Stomach (tissue), 9 donors: ENCODE data around the gene DES. TPM values are rescaled to one million over a fixed set of nuclear protein-coding genes. Genes with fewer than 3 reads are reported as not detected.

Experiments
- DNase-seq, 2 donors: peaks; one replicate each; pipeline versions ENCODE4 v3.0.0 to v3.0.0-alpha.2; 2013 to 2019
- H3K27ac ChIP-seq, 5 donors: fragments of 200-600 bp in 4 of 5; sonication (generic) in 4 of 5; one replicate each; pipeline ENCODE4 v1.5.1; 2013 to 2019; ENCODE audit warnings: mild to moderate bottlenecking in 1 of 5, moderate library complexity in 1 of 5
- H3K27me3 ChIP-seq, 3 donors: fragments of 200-600 bp; sonication (generic); one replicate each; pipeline ENCODE4 v1.5.1; 2017 to 2019; ENCODE audit warnings: mixed run types in 1 of 3
- H3K36me3 ChIP-seq, 4 donors: fragments of 200-600 bp; sonication (generic); 1 replicate in 3 of 4; 2 replicates in 1 of 4; pipeline ENCODE4 v1.5.1; 2016 to 2019
- H3K4me1 ChIP-seq, 4 donors: fragments of 200-600 bp; sonication (generic); one replicate each; pipeline ENCODE4 v1.5.1; 2016 to 2019
- H3K4me3 ChIP-seq, 4 donors: fragments of 200-600 bp; sonication (generic) in 3 of 4; one replicate each; pipeline ENCODE4 v1.5.1; 2016 to 2019; ENCODE audit warnings: mild to moderate bottlenecking in 1 of 4
- H3K9me3 ChIP-seq, 4 donors: fragments of 200-600 bp; sonication (generic); one replicate each; pipeline ENCODE4 v1.5.1; 2016 to 2019
- EP300 ChIP-seq: sonication (generic); formaldehyde crosslinking; IDR thresholded peaks from one replicate; pipeline ENCODE4 v1.6.1; 2017; ENCODE audit warnings: antibody characterized with exemption
- POLR2A ChIP-seq, 4 donors: fragments of 450-650 bp; IDR thresholded peaks; one replicate each; pipeline ENCODE4 v1.6.1; 2016; ENCODE audit warnings: antibody characterized with exemption in 4 of 4, control low read depth in 2 of 4, mild to moderate bottlenecking in 1 of 4, moderate library complexity in 1 of 4
- POLR2AphosphoS5 ChIP-seq, 3 donors: sonication (generic); formaldehyde crosslinking; IDR thresholded peaks; one replicate each; pipeline ENCODE4 v1.6.1; 2016; ENCODE audit warnings: antibody characterized with exemption in 3 of 3
- WGBS, 5 donors: extraction: QIAGEN DNeasy Blood & Tissue Kit in 3 of 5; methylation state at CpG; one replicate each; pipeline versions ENCODE4 v1.1.5 to v1.1.7; 2013 to 2018; 5-methylcytosine and 5-hydroxymethylcytosine counted together
- intact Hi-C: fragments of 100-400 bp; cut with DNase I; formaldehyde crosslinking; loops from one replicate; pipeline ENCODE4 v1.15.1; 2023; ENCODE audit warnings: low total_unique reads
- polyA plus RNA-seq, 3 donors: library from polyadenylated mRNA; stranded (reverse); fragments of 200-250 nt; gene quantifications; one replicate each; pipeline ENCODE4 v1.2.3, GENCODE V29; 2013
- total RNA-seq, 5 donors: library from RNA; depleted of rRNA; stranded (reverse); fragments of >200 nt; gene quantifications; one replicate each; pipeline versions ENCODE4 v1.1.0 to v1.2.3, GENCODE V29; 2014 to 2016
- TF ChIP-seq, protein P1 (sequence below), 7 experiments: fragments of 450-650 bp in 4 of 7; fragments of 200-600 bp in 3 of 7; sonication (generic) in 3 of 7; IDR thresholded peaks; one replicate each; pipeline ENCODE4 v1.5.1; 2016 to 2019; ENCODE audit warnings: antibody characterized with exemption in 7 of 7, control low read depth in 2 of 7, mild to moderate bottlenecking in 1 of 7
- donor health status: healthy with polysubstance abuse.
- donor health status: Bipolar disorder and iron deficiency.
- donor health status: healthy.

DES gene
- total and polyA plus RNA-seq, 8 donors = 122 to 5,539 (median 1,138) TPM

DNA sequence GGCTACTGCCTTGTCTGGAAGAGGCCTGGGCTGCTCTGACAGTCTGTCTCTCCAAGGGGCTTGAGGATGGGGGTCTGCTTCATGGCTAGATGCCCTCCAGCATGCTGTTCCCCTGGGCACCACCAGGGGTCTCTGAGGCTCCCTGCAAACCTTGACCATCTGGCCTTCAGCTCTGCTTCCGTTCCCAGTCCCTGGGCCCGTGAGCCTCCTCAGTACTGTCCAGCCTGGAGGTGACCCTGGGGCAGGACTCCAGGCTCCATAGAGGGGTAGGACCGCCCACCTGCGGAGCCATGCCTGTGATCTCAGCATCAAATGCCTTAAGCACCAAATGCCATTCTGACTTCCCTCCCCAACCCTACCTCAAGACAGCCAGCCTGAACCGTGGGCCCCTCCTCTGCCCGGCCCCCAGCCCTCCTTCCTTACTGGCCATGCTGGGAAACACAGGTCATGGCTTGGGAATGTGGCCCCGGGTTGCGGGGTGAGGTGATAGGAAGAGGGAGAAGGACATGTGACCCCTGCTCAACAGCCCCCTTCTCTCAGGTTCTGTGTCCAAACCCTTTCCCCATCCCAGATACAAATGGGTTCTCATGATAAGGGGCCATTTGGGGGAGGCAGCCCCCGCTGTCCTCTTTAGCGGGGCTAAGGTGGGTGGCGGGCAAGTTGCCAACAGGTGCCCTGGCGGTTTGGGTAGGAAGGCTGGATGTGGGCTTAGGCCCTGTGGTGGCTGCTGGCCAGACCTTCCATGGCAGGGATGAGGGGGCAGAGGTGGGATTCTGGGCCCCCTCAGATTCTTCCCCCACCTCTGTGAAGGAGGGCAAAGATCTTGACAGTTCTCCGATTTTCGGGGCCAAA lies 41.5 kb downstream of the DES start:
- no peak overlapping the region for H3K4me3 ChIP-seq
- peaks cover 0 to 22% (median 7%) of the 10 kb centered on the region in 4 donors for H3K36me3 ChIP-seq
- WGBS, 5 donors = 48 to 54% (median 49%) methylated on average over 14 of the region's 14 CpGs
- H3K9me3 ChIP-seq = no peaks in the 10 kb centered on the region
- intact Hi-C loops = no loop called here
- peak overlapping the region in 4 of 5 donors; percentile 59 to 95 (median 87) for H3K27ac ChIP-seq
- peak; percentile 59 to 81 for DNase-seq
- peaks cover 12 to 55% (median 27%) of the 10 kb centered on the region in 4 donors for H3K4me1 ChIP-seq
- TF ChIP-seq POLR2A (IDR thresholded peaks at IDR 0.05) (no peak), EP300 (no peak), POLR2AphosphoS5 (IDR thresholded peaks at IDR 0.05) (peak in 1 of 3 donors; percentile 12)
- TF ChIP-seq, protein P1, sequence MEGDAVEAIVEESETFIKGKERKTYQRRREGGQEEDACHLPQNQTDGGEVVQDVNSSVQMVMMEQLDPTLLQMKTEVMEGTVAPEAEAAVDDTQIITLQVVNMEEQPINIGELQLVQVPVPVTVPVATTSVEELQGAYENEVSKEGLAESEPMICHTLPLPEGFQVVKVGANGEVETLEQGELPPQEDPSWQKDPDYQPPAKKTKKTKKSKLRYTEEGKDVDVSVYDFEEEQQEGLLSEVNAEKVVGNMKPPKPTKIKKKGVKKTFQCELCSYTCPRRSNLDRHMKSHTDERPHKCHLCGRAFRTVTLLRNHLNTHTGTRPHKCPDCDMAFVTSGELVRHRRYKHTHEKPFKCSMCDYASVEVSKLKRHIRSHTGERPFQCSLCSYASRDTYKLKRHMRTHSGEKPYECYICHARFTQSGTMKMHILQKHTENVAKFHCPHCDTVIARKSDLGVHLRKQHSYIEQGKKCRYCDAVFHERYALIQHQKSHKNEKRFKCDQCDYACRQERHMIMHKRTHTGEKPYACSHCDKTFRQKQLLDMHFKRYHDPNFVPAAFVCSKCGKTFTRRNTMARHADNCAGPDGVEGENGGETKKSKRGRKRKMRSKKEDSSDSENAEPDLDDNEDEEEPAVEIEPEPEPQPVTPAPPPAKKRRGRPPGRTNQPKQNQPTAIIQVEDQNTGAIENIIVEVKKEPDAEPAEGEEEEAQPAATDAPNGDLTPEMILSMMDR (IDR thresholded peaks at IDR 0.05) = peak in 5 of 7 experiments; percentile 62 to 91 (median 90)
- H3K27me3 ChIP-seq = peaks cover 0 to 25% (median 21%) of the 10 kb centered on the region in 3 donors

DNA sequence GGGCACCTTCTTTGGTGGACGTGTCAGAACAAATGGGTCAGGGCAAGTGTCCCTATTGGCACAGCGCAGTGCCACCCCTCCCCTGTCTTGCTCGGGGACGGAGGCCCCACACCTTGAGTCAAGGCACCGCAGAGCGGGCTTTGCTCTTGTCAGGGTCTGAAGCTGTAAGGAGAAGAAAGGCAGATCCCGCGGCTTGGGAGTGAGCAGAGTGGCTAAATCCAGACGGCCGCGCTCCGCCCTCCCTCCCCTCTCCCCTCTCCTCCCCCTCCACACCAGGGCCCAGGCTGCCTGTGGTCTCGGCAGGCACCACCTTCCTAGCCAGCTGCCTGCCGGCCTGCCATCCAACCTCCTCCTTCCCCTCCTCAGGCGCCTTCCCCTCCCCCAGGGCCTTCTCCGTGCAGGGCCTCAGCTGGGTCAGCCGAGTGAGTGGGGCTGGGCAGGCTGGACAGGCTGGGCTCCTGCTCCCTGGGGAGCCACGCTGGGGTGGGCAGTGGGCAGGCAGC lies 42.3 kb downstream of the DES start:
- no peaks in the 10 kb centered on the region for H3K9me3 ChIP-seq
- H3K4me1 ChIP-seq = peaks cover 12 to 63% (median 26%) of the 10 kb centered on the region in 4 donors
- no peak for TF ChIP-seq POLR2A (IDR thresholded peaks at IDR 0.05)
- TF ChIP-seq EP300 = no peak
- TF ChIP-seq, protein P1 (IDR thresholded peaks at IDR 0.05) = no peak
- TF ChIP-seq POLR2AphosphoS5 (IDR thresholded peaks at IDR 0.05) = peak in 2 of 3 donors; percentile 9 to 57
- peaks cover 0 to 30% (median 11%) of the 10 kb centered on the region in 4 donors for H3K36me3 ChIP-seq
- intact Hi-C loops = no loop called here
- H3K4me3 ChIP-seq = peak overlapping the region in 1 of 4 donors; percentile 8
- 24 to 42% (median 32%) methylated on average over 16 to 18 of the region's 18 CpGs for WGBS, 5 donors
- DNase-seq = peak in 1 of 2 donors; percentile 90
- H3K27ac ChIP-seq = peak overlapping the region in 4 of 5 donors; percentile 59 to 95 (median 87)
- peaks cover 0 to 25% (median 21%) of the 10 kb centered on the region in 3 donors for H3K27me3 ChIP-seq

DNA sequence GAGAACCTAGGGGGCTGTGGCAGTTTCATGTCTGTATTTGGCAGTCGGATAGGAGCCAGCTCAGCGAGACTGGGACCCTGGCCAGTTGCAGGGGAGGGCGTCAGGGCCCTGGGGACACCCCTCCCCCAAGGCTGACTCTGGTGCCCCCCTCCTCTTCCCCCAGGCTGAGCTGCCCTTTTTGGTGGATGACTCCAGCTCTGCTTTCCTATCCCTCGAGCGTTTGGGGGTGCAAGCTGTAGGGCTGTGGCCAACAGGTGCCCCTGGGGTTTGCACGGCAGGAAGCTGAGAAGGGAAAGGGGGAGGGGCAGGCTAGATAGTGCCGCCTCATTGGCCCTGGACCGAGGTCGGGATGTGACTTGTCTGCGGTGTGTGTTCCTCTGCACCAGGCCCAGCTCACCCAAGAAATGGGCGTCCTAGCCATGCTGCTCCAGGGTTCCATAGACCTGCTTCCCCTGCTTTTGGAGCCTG lies 42.9 kb downstream of the DES start:
- WGBS, 5 donors = 20 to 39% (median 28%) methylated on average over 11 of the region's 11 CpGs
- Histone ChIP-seq H3K36me3 (peaks cover 0 to 36% (median 12%) of the 10 kb centered on the region in 4 donors), H3K4me1 (peaks cover 12 to 69% (median 29%) of the 10 kb centered on the region in 4 donors), H3K4me3 (peak overlapping the region in 3 of 4 donors; percentile 8 to 15 (median 13)), H3K27me3 (peaks cover 0 to 25% (median 21%) of the 10 kb centered on the region in 3 donors), H3K9me3 (no peaks in the 10 kb centered on the region), H3K27ac (peak overlapping the region in 4 of 5 donors; percentile 59 to 95 (median 87))
- intact Hi-C loops = no loop called here
- no peak for TF ChIP-seq POLR2AphosphoS5 (IDR thresholded peaks at IDR 0.05)
- DNase-seq = peak in 1 of 2 donors; percentile 77

DNA sequence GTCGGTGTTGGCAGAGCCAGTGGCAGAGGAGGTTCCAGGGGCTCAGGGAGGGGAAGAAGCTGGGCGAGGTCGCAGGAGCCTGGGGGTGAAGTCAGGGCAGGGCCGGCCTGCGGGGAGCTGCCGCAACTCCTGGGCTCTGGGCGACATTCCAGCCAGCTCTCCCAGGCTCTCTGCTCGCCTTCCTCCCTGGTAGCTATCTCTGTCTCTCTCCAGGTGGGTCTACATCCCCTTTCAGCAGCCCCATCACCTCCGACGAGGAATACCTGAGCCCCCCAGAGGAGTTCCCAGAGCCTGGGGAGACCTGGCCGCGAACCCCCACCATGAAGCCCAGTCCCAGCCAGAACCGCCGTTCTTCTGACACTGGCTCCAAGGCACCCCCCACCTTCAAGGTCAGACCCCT lies 43.5 kb downstream of the DES start:
- Histone ChIP-seq H3K9me3 (no peaks in the 10 kb centered on the region), H3K36me3 (peaks cover 0 to 40% (median 12%) of the 10 kb centered on the region in 4 donors), H3K27ac (peak overlapping the region in 4 of 5 donors; percentile 59 to 95 (median 87)), H3K27me3 (peaks cover 0 to 25% (median 21%) of the 10 kb centered on the region in 3 donors), H3K4me3 (peak overlapping the region in 3 of 4 donors; percentile 8 to 15 (median 13)), H3K4me1 (peaks cover 12 to 70% (median 32%) of the 10 kb centered on the region in 4 donors)
- no peak for TF ChIP-seq POLR2A (IDR thresholded peaks at IDR 0.05)
- TF ChIP-seq, protein P1 (IDR thresholded peaks at IDR 0.05) = no peak
- TF ChIP-seq EP300 = no peak
- TF ChIP-seq POLR2AphosphoS5 (IDR thresholded peaks at IDR 0.05) = no peak
- DNase-seq = no peak
- intact Hi-C loops = no loop called here
- 74 to 82% (median 77%) methylated on average over 7 to 14 of the region's 14 CpGs for WGBS, 5 donors
